Stimulated activated CD4-positive, alpha-beta T cell treated with anti-CD3 and anti-CD28 coated beads, Interleukin-12 subunit alpha, Interleukin-12 subunit beta, amount 100 ng/mL, for 24 hours (primary cell): Measurements from ENCODE around the gene SLC30A7.
"Not testable (repeated sequence)": the region's sequence is repeated elsewhere in the genome, so short reads cannot be mapped to it uniquely, and the experiment has no call there.

Experiments used
- DNase-seq, 2 experiments: peaks; one replicate each; pipeline ENCODE4 v3.0.0-alpha.2; 2020; ENCODE audit warnings: low read depth in 2 of 2

The SLC30A7 gene

GRCh38 chr1:100895540-100896480 is at the start of gene SLC30A7:
SLC30A7 (plus strand) TSS chr1:100896090; CDS start chr1:100896263, 173 bp downstream.
- peak; percentile 94 to 99 for DNase-seq

GRCh38 chr1:100847361-100848082 is 48.4 kb upstream of the SLC30A7 start:
- no peak for DNase-seq

- no peak for DNase-seq
Observed at GRCh38 chr1:100851726-100852125, 44.2 kb upstream of the SLC30A7 start.

- no peak for DNase-seq
Observed at GRCh38 chr1:100852976-100853375, 42.9 kb upstream of the SLC30A7 start.

- DNase-seq, result not testable (repeated sequence)
Observed at GRCh38 chr1:100855116-100855515, 40.8 kb upstream of the SLC30A7 start.

- DNase-seq, result no peak
Observed at GRCh38 chr1:100860397-100860991, 35.4 kb upstream of the SLC30A7 start.

GRCh38 chr1:100861379-100861778 is 34.5 kb upstream of the SLC30A7 start:
- no peak for DNase-seq

GRCh38 chr1:100862591-100862990 is 33.3 kb upstream of the SLC30A7 start:
- no peak for DNase-seq

GRCh38 chr1:100866041-100866900 is 29.6 kb upstream of the SLC30A7 start:
- no peak for DNase-seq

- DNase-seq, result no peak
Observed at GRCh38 chr1:100866901-100867206, 29.0 kb upstream of the SLC30A7 start.

GRCh38 chr1:100868364-100868995 is 27.4 kb upstream of the SLC30A7 start:
- DNase-seq, result no peak

- DNase-seq, result no peak
Observed at GRCh38 chr1:100869996-100870395, 25.9 kb upstream of the SLC30A7 start.

GRCh38 chr1:100874433-100874832 is 21.5 kb upstream of the SLC30A7 start:
- no peak for DNase-seq

- no peak for DNase-seq
Observed at GRCh38 chr1:100875228-100875627, 20.7 kb upstream of the SLC30A7 start.

GRCh38 chr1:100876291-100876690 is 19.6 kb upstream of the SLC30A7 start:
- DNase-seq, result no peak

GRCh38 chr1:100879422-100879821 is 16.5 kb upstream of the SLC30A7 start:
- DNase-seq, result no peak

- no peak for DNase-seq
Observed at GRCh38 chr1:100881687-100882086, 14.2 kb upstream of the SLC30A7 start.

- no peak for DNase-seq
Observed at GRCh38 chr1:100882698-100883097, 13.2 kb upstream of the SLC30A7 start.

GRCh38 chr1:100883963-100884362 is 11.9 kb upstream of the SLC30A7 start:
- DNase-seq, result no peak

GRCh38 chr1:100889007-100889406 is 6.9 kb upstream of the SLC30A7 start:
- not testable (repeated sequence) for DNase-seq

- DNase-seq, result not testable (repeated sequence)
Observed at GRCh38 chr1:100889869-100890482, 5.9 kb upstream of the SLC30A7 start.
